Osteoblast (primary cell): ENCODE results near the gene COQ8B. TPM values are rescaled to one million over a fixed set of nuclear protein-coding genes. Genes with fewer than 3 reads are reported as not detected.

Experiments
- DNase-seq: peaks from one replicate; pipeline ENCODE4 v3.0.0; 2011; ENCODE audit warnings: low spot score, mixed read lengths; ENCODE audit not compliant: insufficient read length; ENCODE audit errors: missing footprints
- H2AFZ ChIP-seq: 2 replicates; pipeline ENCODE4 v1.6.0; 2011; ENCODE audit warnings: mild to moderate bottlenecking, low read length
- H3K27ac ChIP-seq: 2 replicates; pipeline ENCODE4 v1.5.1; 2011; ENCODE audit warnings: mild to moderate bottlenecking, low read depth, low read length, moderate library complexity
- H3K27me3 ChIP-seq: 2 replicates; pipeline ENCODE4 v1.6.0; 2012; ENCODE audit warnings: mild to moderate bottlenecking, control low read depth, inconsistent platforms, low read length, moderate library complexity; ENCODE audit not compliant: insufficient read depth
- H3K36me3 ChIP-seq: 2 replicates; pipeline ENCODE4 v1.5.1; 2011; ENCODE audit warnings: mild to moderate bottlenecking, low read length, control low read depth, moderate library complexity; ENCODE audit not compliant: insufficient read depth
- H3K4me1 ChIP-seq: 2 replicates; pipeline ENCODE4 v1.5.1; 2011; ENCODE audit warnings: mild to moderate bottlenecking, low read length, control low read depth, moderate library complexity; ENCODE audit not compliant: insufficient read depth
- H3K4me2 ChIP-seq: 2 replicates; pipeline ENCODE4 v1.6.0; 2011; ENCODE audit warnings: mild to moderate bottlenecking, low read length; ENCODE audit not compliant: insufficient read depth
- H3K4me3 ChIP-seq: fragments of 200-600 bp; sonication (generic); 3 replicates; pipeline ENCODE4 v1.5.1; 2012; ENCODE audit warnings: mild to moderate bottlenecking, low read length, inconsistent platforms; ENCODE audit not compliant: insufficient read depth
- H3K79me2 ChIP-seq: 2 replicates; pipeline ENCODE4 v1.6.0; 2012; ENCODE audit warnings: mild to moderate bottlenecking, low read length, control low read depth, inconsistent platforms; ENCODE audit not compliant: insufficient read depth
- H3K9me3 ChIP-seq: 2 replicates; pipeline ENCODE4 v1.5.1; 2011; ENCODE audit warnings: low read depth, low read length, control low read depth
- H4K20me1 ChIP-seq: 2 replicates; pipeline ENCODE4 v1.6.0; 2012; ENCODE audit warnings: mild to moderate bottlenecking, low read length, control low read depth; ENCODE audit not compliant: insufficient read depth
- total RNA-seq: library from RNA; depleted of rRNA; stranded (reverse); fragments of >200 nt; gene quantifications from 2 replicates; pipeline ENCODE4 v1.2.3, GENCODE V29; 2012
- TF ChIP-seq, protein P1 (sequence below): IDR thresholded peaks from 2 replicates; pipeline ENCODE4 v1.5.1; 2011; ENCODE audit warnings: mild to moderate bottlenecking, low read depth, low read length, moderate library complexity; ENCODE audit errors: extremely low read depth

Gene COQ8B
- total RNA-seq, 1 donor: 32.9 TPM

DNA sequence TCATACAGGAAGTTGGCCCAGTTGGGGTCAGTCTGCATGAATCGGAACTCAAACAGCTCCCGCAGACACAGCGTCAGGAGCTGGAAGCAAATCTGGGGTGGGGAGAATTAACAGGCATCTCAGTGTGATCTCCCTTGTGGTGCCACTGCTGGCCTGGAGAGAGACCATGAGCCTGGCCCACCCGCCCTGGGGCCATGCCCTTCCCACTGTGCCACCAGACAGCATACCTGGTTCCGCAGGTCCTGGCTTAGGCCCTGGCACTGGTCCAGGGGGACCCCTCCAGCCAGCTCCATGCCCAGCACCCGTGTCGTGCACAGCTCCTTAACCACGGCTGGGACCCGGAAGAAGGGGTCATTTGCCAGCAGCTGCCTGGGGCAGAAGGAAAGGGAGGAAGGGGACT is 16.6 kb downstream of the COQ8B start:
- peak; percentile 52 for DNase-seq
- H3K4me2 ChIP-seq: no peak overlapping the region
- TF ChIP-seq, protein P1, sequence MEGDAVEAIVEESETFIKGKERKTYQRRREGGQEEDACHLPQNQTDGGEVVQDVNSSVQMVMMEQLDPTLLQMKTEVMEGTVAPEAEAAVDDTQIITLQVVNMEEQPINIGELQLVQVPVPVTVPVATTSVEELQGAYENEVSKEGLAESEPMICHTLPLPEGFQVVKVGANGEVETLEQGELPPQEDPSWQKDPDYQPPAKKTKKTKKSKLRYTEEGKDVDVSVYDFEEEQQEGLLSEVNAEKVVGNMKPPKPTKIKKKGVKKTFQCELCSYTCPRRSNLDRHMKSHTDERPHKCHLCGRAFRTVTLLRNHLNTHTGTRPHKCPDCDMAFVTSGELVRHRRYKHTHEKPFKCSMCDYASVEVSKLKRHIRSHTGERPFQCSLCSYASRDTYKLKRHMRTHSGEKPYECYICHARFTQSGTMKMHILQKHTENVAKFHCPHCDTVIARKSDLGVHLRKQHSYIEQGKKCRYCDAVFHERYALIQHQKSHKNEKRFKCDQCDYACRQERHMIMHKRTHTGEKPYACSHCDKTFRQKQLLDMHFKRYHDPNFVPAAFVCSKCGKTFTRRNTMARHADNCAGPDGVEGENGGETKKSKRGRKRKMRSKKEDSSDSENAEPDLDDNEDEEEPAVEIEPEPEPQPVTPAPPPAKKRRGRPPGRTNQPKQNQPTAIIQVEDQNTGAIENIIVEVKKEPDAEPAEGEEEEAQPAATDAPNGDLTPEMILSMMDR: no peak
- no peak overlapping the region for H3K4me3 ChIP-seq
- no peak overlapping the region for H3K27ac ChIP-seq
- no peaks in the 10 kb centered on the region for H4K20me1 ChIP-seq
- H3K36me3 ChIP-seq: peaks cover 48% of the 10 kb centered on the region
- H3K4me1 ChIP-seq: no peaks in the 10 kb centered on the region
- no peaks in the 10 kb centered on the region for H3K79me2 ChIP-seq
- no peaks in the 10 kb centered on the region for H3K9me3 ChIP-seq
- no peak overlapping the region for H2AFZ ChIP-seq
- H3K27me3 ChIP-seq: no peaks in the 10 kb centered on the region

DNA sequence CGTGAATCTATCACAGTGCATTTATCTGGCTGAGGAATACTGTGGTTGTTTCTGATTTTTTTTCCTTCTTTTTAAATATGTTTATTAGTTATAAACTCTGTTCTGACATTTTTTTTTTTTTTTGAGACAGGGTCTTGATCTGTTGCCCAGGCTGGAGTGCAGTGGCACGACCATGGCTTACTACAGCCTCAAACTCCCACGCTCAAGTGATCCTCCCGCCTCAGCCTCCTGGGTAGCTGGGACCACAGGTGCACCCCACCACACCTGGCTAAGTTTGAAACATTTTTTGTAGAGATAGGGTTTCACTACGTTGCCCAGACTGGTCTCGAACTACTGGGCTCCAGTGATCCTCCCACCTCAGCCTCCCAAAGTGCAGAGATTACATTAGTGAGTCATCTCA is 19.7 kb downstream of the COQ8B start:
- peaks cover 36% of the 10 kb centered on the region for H3K36me3 ChIP-seq
- H3K4me1 ChIP-seq: no peaks in the 10 kb centered on the region
- H3K4me3 ChIP-seq: no peak overlapping the region
- H3K79me2 ChIP-seq: no peaks in the 10 kb centered on the region
- H3K9me3 ChIP-seq: no peaks in the 10 kb centered on the region
- H3K27ac ChIP-seq: no peak overlapping the region
- TF ChIP-seq, protein P1: no peak
- no peak for DNase-seq
- H3K27me3 ChIP-seq: no peaks in the 10 kb centered on the region
- H4K20me1 ChIP-seq: no peaks in the 10 kb centered on the region
- H2AFZ ChIP-seq: no peak overlapping the region
- no peak overlapping the region for H3K4me2 ChIP-seq

DNA sequence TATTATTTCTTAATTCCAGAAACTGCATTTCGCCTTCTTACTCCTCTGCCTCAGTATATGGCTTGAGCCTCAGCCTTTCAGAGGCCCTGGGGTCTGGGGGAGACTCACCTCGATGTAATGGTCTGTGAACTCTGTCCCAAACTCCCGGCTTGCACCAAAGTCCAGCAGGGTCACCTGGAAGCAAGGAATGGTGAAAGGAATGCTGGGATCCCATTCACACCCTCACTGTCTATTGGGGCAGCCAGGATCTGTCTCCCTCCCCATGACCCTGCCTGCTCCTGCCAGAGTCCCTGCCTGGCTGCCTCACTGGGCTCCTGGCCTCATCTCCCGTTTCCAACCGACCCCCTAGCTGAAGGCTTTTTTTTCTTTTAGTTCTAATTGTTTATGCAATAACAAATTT is 20.8 kb downstream of the COQ8B start:
- H3K27me3 ChIP-seq: no peaks in the 10 kb centered on the region
- no peaks in the 10 kb centered on the region for H3K9me3 ChIP-seq

DNA sequence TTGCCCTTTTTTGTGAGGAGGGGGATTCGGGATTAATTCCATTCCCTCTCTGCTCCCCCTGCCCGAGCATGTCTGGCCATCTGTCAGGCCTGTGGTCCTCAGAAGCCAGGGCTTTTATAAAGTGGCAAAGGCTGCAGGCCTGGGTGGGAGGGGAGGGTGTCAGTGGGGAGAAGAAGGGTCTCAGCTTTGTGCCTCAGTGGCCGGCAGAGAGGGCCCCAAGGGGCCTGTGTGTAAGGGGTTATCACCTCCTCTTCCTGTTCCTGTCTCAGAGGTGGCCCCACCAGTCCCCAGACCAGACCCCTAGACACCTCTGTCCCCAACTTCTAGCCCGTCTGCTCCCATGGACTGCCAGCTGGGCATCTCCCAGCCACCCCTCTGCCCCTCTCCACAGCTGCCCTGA is 22.8 kb downstream of the COQ8B start:
- peaks cover 5% of the 10 kb centered on the region for H4K20me1 ChIP-seq
- no peak for DNase-seq
- H3K27me3 ChIP-seq: no peaks in the 10 kb centered on the region
- peaks cover 9% of the 10 kb centered on the region for H3K4me1 ChIP-seq
- H3K4me3 ChIP-seq: no peak overlapping the region
- H3K36me3 ChIP-seq: peaks cover 16% of the 10 kb centered on the region
- H2AFZ ChIP-seq: no peak overlapping the region
- TF ChIP-seq, protein P1: no peak
- H3K9me3 ChIP-seq: no peaks in the 10 kb centered on the region
- no peak overlapping the region for H3K4me2 ChIP-seq
- H3K27ac ChIP-seq: no peak overlapping the region
- peaks cover 14% of the 10 kb centered on the region for H3K79me2 ChIP-seq

More for the DNA sequence above, 20.8 kb downstream of the COQ8B start:
- Histone ChIP-seq H3K4me2 (no peak overlapping the region), H3K27ac (no peak overlapping the region), H3K36me3 (peaks cover 30% of the 10 kb centered on the region), H4K20me1 (no peaks in the 10 kb centered on the region), H3K4me1 (peaks cover 3% of the 10 kb centered on the region), H3K79me2 (no peaks in the 10 kb centered on the region), H3K4me3 (no peak overlapping the region), H2AFZ (no peak overlapping the region)
- TF ChIP-seq, protein P1: no peak
- no peak for DNase-seq
